Activated naive CD8-positive, alpha-beta T cell treated with anti-CD3 and anti-CD28 coated beads, Interleukin-2, amount 50 U/mL, for 24 hours (primary cell): ENCODE measurements around the gene MCTP2.
"Not testable (repeated sequence)": the region's sequence is repeated elsewhere in the genome, so short reads cannot be mapped to it uniquely, and the experiment has no call there.

Experiments
- ATAC-seq: fragments of 150-1000 bp; cut with Tn5 transposase; one replicate; pipeline ENCODE4 v1.10.0; 2021
- DNase-seq: peaks from one replicate; pipeline ENCODE4 v3.0.0; 2021
- H3K27ac Mint-ChIP-seq: one replicate; pipeline ENCODE4 v1.8.0; 2021; ENCODE audit warnings: mild to moderate bottlenecking, mixed read lengths
- H3K27me3 Mint-ChIP-seq: one replicate; pipeline ENCODE4 v1.8.0; 2021; ENCODE audit warnings: mixed read lengths
- H3K36me3 Mint-ChIP-seq: one replicate; pipeline ENCODE4 v1.8.0; 2021; ENCODE audit warnings: low read depth, mixed read lengths
- H3K4me1 Mint-ChIP-seq: one replicate; pipeline ENCODE4 v1.8.0; 2021; ENCODE audit warnings: mixed read lengths
- H3K4me3 Mint-ChIP-seq: one replicate; pipeline ENCODE4 v1.8.0; 2021; ENCODE audit warnings: mild to moderate bottlenecking, moderate library complexity, mixed read lengths
- H3K9me3 Mint-ChIP-seq: one replicate; pipeline ENCODE4 v1.8.0; 2021; ENCODE audit warnings: mixed read lengths

Gene MCTP2

DNA sequence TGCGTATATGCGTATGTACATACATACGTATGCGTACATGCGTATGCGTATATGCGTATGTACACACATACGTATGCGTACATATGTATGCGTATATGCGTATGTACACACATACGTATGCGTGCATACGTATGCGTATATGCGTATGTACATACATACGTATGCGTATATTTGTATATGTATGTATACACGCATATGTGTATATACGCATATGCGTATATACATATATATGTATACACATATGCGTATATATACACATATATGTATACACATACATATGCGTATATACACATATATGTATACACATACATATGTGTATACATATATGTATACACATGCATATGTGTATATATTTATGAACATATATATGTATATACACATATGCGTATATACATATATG is 12.1 kb downstream of the MCTP2 start:
- Mint-ChIP-seq H3K4me1 (peaks cover 46% of the 10 kb centered on the region), H3K27ac (no peak overlapping the region), H3K36me3 (peaks cover 1% of the 10 kb centered on the region), H3K9me3 (no peaks in the 10 kb centered on the region), H3K4me3 (no peak overlapping the region), H3K27me3 (no peaks in the 10 kb centered on the region)
- no peak for DNase-seq
- no peak for ATAC-seq

- Mint-ChIP-seq H3K27me3 (no peaks in the 10 kb centered on the region), H3K4me1 (peaks cover 36% of the 10 kb centered on the region), H3K9me3 (no peaks in the 10 kb centered on the region), H3K36me3 (peaks cover 5% of the 10 kb centered on the region), H3K27ac (no peak overlapping the region), H3K4me3 (no peak overlapping the region)
- DNase-seq (no peak), ATAC-seq (no peak)
These were observed 14.7 kb downstream of the MCTP2 start for GRCh38 chr15:94246016-94246415.

- H3K27ac Mint-ChIP-seq: no peak overlapping the region
- ATAC-seq (no peak), DNase-seq (no peak)
- H3K4me3 Mint-ChIP-seq: no peak overlapping the region
- H3K36me3 Mint-ChIP-seq: peaks cover 13% of the 10 kb centered on the region
- no peaks in the 10 kb centered on the region for H3K27me3 Mint-ChIP-seq
- H3K9me3 Mint-ChIP-seq: peaks cover 10% of the 10 kb centered on the region
- peaks cover 43% of the 10 kb centered on the region for H3K4me1 Mint-ChIP-seq
These were observed 16.7 kb downstream of the MCTP2 start for GRCh38 chr15:94247789-94248638.

- Mint-ChIP-seq H3K4me3 (no peak overlapping the region), H3K4me1 (peaks cover 62% of the 10 kb centered on the region), H3K9me3 (peaks cover 14% of the 10 kb centered on the region), H3K27me3 (no peaks in the 10 kb centered on the region), H3K27ac (no peak overlapping the region), H3K36me3 (peaks cover 18% of the 10 kb centered on the region)
- ATAC-seq (no peak), DNase-seq (no peak)
These were observed 19.4 kb downstream of the MCTP2 start for GRCh38 chr15:94250801-94251200.

- peaks cover 14% of the 10 kb centered on the region for H3K9me3 Mint-ChIP-seq
- H3K4me1 Mint-ChIP-seq: peaks cover 63% of the 10 kb centered on the region
- ATAC-seq (peak; percentile 54), DNase-seq (no peak)
- peaks cover 17% of the 10 kb centered on the region for H3K36me3 Mint-ChIP-seq
- H3K27ac Mint-ChIP-seq: peak overlapping the region; percentile 25
- H3K27me3 Mint-ChIP-seq: no peaks in the 10 kb centered on the region
- no peak overlapping the region for H3K4me3 Mint-ChIP-seq
These were observed 20.9 kb downstream of the MCTP2 start for GRCh38 chr15:94252223-94252766.

GRCh38 chr15:94252906-94253491 is 21.6 kb downstream of the MCTP2 start:
- DNase-seq (no peak), ATAC-seq (no peak)
- peaks cover 59% of the 10 kb centered on the region for H3K4me1 Mint-ChIP-seq
- peaks cover 17% of the 10 kb centered on the region for H3K36me3 Mint-ChIP-seq
- H3K4me3 Mint-ChIP-seq: no peak overlapping the region
- H3K27ac Mint-ChIP-seq: peak overlapping the region; percentile 7
- peaks cover 14% of the 10 kb centered on the region for H3K9me3 Mint-ChIP-seq
- H3K27me3 Mint-ChIP-seq: no peaks in the 10 kb centered on the region

DNA sequence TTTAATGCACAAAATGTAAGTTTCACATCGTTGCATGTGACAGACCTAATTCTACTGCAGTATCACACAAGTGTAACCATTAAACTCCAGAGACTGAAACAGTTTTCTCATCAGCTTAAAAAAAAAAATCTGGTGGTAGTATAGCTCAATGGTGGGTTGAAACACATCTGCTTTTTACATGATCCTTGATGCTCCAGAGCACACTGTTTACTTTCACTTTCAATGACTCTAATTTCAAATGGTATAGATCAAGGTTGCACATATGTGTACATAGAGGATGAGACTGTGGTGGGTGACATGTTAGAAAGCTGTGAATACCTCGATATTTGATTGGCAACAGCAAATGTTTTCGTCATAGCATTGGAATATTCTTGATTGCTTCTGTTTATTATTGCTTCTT is 22.4 kb downstream of the MCTP2 start:
- H3K4me3 Mint-ChIP-seq: no peak overlapping the region
- peaks cover 14% of the 10 kb centered on the region for H3K9me3 Mint-ChIP-seq
- ATAC-seq (peak; percentile 50), DNase-seq (no peak)
- peaks cover 17% of the 10 kb centered on the region for H3K36me3 Mint-ChIP-seq
- H3K27ac Mint-ChIP-seq: no peak overlapping the region
- peaks cover 66% of the 10 kb centered on the region for H3K4me1 Mint-ChIP-seq
- H3K27me3 Mint-ChIP-seq: no peaks in the 10 kb centered on the region

DNA sequence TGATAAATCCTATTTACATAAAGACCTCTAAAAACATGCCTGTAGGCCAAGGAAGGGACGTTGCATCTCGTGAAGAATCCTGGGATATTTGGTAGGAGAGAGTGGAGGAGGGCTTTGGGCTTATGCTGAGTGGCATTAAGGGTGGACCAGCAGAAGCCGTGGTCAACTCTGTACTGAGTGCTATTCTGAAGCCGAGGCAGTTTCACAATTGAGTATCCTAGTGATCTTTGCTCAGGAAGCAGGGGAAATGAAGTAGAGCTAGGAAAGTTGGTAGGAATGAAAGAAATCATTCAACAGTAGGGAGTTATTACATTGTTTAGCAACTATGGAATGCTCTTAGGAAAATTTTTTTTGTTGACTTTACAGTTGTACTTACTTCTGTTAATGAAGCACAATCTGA is 24.2 kb downstream of the MCTP2 start:
- H3K4me3 Mint-ChIP-seq: no peak overlapping the region
- H3K36me3 Mint-ChIP-seq: peaks cover 17% of the 10 kb centered on the region
- no peaks in the 10 kb centered on the region for H3K27me3 Mint-ChIP-seq
- no peak for DNase-seq
- no peak overlapping the region for H3K27ac Mint-ChIP-seq
- H3K9me3 Mint-ChIP-seq: peaks cover 14% of the 10 kb centered on the region
- peaks cover 71% of the 10 kb centered on the region for H3K4me1 Mint-ChIP-seq
- no peak for ATAC-seq

DNA sequence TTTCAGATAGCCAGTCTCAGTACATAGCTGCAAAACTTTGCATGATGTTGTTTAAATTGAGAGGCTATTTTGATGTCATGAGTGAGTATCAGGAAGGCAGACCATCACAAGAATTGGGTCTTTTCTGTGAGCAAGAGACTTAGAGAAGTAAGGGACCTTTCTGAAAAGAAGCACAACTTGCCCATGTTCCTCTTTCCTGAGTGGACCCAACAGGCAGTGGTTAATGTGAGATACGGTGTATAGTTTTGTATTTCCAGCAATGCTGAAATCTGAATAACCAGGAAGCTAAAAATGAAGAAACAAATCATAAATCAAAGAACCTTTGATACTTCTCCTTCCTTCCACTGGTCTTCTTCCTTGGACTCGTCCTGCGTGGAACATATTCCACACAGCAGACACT is 25.1 kb downstream of the MCTP2 start:
- peaks cover 13% of the 10 kb centered on the region for H3K9me3 Mint-ChIP-seq
- H3K4me3 Mint-ChIP-seq: no peak overlapping the region
- H3K27ac Mint-ChIP-seq: no peak overlapping the region
- ATAC-seq (no peak), DNase-seq (no peak)
- H3K27me3 Mint-ChIP-seq: no peaks in the 10 kb centered on the region
- peaks cover 13% of the 10 kb centered on the region for H3K36me3 Mint-ChIP-seq
- peaks cover 69% of the 10 kb centered on the region for H3K4me1 Mint-ChIP-seq

DNA sequence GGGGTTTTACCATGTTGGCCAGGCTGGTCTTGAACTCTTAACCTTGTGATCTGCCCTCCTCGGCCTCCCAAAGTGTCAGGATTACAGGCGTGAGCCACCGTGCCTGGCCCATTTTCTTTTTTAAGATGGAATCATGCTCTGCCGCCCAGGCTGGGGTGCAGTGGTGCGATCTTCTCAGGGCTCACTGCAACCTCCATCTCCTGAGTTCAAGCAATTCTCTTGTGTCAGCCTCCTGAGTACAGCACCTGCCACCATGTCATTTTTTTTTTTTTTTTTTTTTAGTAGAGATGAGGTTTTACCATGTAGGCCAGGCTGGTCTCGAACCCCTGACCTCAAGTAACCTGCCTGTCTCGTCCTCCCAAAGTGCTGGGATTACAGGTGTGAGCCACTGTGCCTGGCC is 26.4 kb downstream of the MCTP2 start:
- not testable (repeated sequence) for H3K36me3 Mint-ChIP-seq, DNase-seq, H3K4me3 Mint-ChIP-seq, H3K27ac Mint-ChIP-seq, ATAC-seq, H3K27me3 Mint-ChIP-seq, H3K9me3 Mint-ChIP-seq
- H3K4me1 Mint-ChIP-seq: peaks cover 59% of the 10 kb centered on the region

GRCh38 chr15:94258246-94258645 is 26.9 kb downstream of the MCTP2 start:
- Mint-ChIP-seq H3K4me3 (no peak overlapping the region), H3K4me1 (peaks cover 58% of the 10 kb centered on the region), H3K27ac (no peak overlapping the region), H3K27me3 (no peaks in the 10 kb centered on the region), H3K9me3 (peaks cover 1% of the 10 kb centered on the region), H3K36me3 (peaks cover 3% of the 10 kb centered on the region)
- ATAC-seq: no peak
- no peak for DNase-seq

- H3K9me3 Mint-ChIP-seq: no peaks in the 10 kb centered on the region
- H3K36me3 Mint-ChIP-seq: no peaks in the 10 kb centered on the region
- DNase-seq (no peak), ATAC-seq (no peak)
- H3K27me3 Mint-ChIP-seq: no peaks in the 10 kb centered on the region
- no peak overlapping the region for H3K4me3 Mint-ChIP-seq
- peaks cover 57% of the 10 kb centered on the region for H3K4me1 Mint-ChIP-seq
- H3K27ac Mint-ChIP-seq: no peak overlapping the region
These were observed 27.9 kb downstream of the MCTP2 start for GRCh38 chr15:94259121-94259751.

DNA sequence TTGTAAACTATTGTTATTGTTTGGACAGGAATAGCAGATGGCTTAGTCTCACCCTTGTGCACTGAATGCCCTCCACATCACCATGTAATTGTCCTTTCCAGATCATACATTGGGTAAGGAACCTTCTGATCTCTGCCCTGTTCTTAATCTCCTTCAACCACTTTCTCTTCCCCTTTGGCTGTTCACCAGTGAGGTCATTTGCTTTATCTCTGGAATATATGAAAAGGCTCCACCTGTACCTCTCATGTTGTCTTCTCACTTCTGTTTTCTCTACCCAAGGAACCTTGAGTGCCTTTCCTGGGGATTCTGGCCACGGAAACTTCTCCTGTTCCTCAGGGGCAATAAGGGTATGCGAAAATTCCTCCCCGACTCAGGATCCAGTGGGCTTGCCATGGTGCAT is 28.5 kb downstream of the MCTP2 start:
- peaks cover 53% of the 10 kb centered on the region for H3K4me1 Mint-ChIP-seq
- H3K9me3 Mint-ChIP-seq: no peaks in the 10 kb centered on the region
- no peaks in the 10 kb centered on the region for H3K27me3 Mint-ChIP-seq
- no peak overlapping the region for H3K27ac Mint-ChIP-seq
- H3K36me3 Mint-ChIP-seq: no peaks in the 10 kb centered on the region
- DNase-seq: no peak
- peak; percentile 42 for ATAC-seq
- no peak overlapping the region for H3K4me3 Mint-ChIP-seq

DNA sequence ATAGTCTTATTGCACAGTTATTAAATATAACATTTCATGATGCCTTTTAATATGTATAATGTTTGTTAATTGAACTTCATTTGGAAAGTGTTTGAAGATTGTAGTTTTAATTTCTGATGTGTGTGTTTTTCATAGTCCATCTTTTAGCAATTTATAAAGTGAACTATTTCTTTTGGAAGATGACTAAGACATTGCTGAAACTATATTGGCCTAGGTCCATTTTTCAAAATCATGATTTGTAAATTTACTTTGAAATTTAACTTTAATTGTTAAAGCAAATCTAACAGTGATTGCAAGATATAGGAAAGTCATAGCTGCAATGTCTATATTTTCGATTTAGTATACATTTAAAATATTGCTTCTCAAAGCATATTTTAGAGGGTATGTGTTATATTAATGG is 30.8 kb downstream of the MCTP2 start:
- H3K27ac Mint-ChIP-seq: no peak overlapping the region
- no peak for DNase-seq
- H3K4me1 Mint-ChIP-seq: peaks cover 53% of the 10 kb centered on the region
- no peaks in the 10 kb centered on the region for H3K9me3 Mint-ChIP-seq
- H3K4me3 Mint-ChIP-seq: no peak overlapping the region
- ATAC-seq: no peak
- no peaks in the 10 kb centered on the region for H3K36me3 Mint-ChIP-seq
- no peaks in the 10 kb centered on the region for H3K27me3 Mint-ChIP-seq
